GM19397 (cell line): Measurements from ENCODE around the gene COL27A1.

Source experiments
- ATAC-seq: cut with Tn5 transposase; IDR thresholded peaks from one replicate; pipeline ENCODE4 v1.9.1; 2021; ENCODE audit warnings: mild to moderate bottlenecking, moderate library complexity; ENCODE audit not compliant: unreplicated experiment

COL27A1 gene

DNA sequence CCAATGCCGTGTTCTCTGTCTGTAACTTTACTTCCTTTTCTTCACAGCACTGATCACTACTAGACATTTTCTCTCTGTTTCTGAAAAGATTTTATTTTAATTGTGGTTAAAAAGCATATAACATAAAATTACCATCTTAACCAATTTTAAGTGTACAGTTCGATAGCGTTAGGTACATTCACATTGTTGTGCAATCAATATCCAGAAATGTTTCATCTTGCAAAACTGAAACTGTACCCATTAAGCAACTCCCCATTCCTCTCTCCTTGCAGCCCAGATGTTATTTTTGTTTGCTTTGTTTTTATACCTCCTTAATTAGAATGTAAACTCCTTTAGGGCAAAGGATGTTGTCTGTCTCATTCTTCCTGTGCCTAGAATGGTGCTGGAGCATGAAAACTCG lies 47.5 kb downstream of the COL27A1 start:
- no peak for ATAC-seq

- no peak for ATAC-seq
Observed at GRCh38 chr9:114203410-114204140, 48.2 kb downstream of the COL27A1 start.

- no peak for ATAC-seq
Observed at GRCh38 chr9:114204265-114204664, 48.9 kb downstream of the COL27A1 start.

DNA sequence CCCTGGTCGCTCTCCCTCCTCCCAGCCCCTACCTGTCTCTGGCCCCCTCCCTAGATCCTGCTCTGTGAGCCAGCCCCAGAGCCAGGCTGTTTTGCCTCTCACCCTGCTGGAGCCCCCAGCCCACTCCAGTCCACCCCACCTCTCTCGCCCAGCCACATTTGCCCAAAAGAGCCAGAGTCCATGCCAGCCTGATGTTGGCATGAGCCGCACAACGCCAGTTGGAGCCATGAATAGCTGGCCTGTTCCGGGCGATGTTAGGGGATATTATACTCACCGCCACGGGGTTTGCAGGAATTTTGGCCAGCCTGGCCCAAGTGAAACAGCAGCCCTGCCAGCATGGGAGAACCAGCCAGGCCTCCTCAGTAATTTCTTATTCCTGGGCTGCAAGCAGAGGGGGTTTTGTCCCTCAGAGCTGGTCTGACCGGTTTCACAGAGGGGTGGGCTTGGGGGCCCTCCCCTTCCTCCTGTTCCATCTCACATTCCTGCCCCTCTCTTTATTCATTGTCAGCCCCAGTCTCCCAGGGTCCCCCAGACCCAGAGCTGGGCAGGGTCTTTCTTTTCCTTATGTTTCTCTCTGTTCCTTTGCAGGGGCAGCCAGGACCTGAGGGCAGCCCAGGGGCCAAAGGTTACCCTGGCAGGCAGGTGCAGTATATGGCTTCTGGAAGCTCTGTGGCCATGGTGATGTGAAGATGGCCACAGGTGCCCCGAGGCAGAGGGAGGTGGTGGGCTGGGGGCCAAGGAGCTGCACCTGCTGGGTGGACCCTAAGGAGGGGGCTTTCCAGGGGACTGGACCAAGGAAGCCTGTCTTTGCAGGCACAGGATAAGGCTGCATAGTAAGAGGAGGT lies 50.1 kb downstream of the COL27A1 start:
- ATAC-seq, result no peak

DNA sequence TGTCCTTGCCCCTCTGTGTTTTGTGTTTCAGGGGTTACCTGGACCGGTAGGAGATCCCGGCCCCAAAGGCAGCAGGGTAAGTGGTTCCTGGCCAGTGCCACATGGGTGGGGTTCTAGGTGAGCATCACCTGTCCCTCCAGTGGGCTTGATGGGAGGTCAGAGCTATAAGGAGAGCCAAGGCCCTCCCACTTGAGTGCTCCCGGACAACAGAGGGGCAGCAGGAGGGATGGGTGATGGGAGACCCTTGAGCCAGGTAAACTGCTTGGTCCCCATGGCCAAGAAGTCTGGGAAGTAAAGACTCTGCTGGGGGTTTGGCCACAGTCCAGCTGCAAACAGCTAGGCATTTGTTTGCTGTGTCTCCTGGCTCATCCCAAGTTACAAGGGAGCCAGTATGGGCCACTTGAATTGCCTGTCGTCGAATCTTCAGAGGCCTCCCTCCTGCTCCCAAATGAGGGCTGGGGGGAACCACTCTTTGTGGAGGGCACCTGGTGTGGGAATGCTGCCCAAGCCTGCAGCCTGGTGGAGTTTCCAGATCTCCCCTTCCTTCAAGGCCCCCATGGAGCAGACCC lies 51.0 kb downstream of the COL27A1 start:
- no peak for ATAC-seq

DNA sequence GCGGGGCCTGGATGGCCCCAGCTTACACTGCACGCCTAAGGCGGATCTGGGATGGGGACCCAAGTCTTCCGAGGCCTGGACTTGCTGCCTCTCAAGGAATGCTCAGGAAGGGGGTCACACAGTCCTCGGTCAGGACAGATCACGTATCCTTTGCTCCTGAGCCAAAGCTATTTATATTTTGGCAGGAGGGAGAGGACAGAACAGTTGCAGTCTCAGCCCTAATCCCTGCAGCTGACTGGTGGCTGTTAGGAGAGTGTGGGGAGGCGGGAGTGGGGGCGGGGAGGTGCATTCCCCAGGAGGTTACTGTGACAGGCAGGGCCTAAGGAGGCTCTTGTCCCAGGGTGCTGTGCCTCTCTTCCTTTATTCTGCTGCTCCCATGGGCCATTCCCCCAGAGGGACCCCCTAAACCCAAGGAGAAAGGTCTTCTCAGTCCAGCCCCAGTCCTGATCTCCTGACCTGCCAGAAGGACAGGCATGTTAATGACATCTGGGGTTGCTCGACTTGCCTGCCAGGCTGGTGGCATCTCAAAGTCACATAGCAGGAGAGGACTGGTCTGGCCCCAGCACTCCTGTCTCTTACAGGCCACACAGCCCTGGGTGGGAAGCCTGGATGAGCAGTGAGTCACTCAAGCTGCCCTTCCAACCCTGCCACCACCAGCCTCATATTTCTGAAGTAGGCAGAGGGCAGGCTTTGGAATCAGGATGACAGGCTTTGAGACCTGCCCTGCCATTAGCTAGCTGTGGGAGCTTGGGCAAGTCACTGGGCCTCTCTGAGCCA lies 51.9 kb downstream of the COL27A1 start:
- no peak for ATAC-seq

DNA sequence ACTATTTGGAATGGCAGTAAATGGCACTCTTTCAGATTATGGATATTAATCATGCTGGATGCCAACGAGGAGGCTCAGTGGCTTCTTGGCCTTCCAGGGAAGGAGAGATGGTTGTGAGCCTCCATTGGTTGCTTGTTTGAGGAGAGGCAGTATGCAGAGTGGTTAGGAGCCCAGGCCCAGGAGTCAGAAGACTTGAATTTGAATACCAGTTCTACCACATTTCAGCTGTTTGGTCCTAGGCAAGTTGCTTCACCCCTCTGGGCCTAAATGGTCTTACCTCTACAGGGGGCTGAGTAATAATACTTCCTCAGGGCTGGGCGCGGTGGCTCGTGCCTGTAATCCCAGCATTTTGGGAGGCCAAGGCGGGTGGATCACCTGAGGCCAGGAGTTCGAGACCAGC lies 52.5 kb downstream of the COL27A1 start:
- no peak for ATAC-seq

GRCh38 chr9:114209151-114209550 lies 53.8 kb downstream of the COL27A1 start:
- ATAC-seq, result no peak

DNA sequence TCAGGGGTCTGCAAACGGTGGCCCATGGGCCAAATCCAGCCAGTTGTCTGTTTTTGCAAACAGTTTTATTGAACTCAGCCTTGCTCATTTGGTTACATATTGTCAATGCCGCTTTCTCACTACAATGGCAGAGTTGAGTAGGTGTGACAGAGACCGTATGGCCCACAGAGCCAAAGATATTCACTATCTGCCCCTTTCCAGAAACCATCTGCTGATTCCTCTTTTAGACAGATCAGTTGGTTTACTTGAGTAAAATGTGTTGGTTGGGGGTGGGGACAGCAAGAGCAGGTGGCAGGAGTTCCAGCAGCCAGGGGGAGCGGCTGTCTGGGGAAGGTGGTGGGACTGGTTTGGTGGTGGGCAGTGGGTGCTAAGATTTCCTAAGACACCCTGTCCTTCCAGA lies 54.8 kb downstream of the COL27A1 start:
- ATAC-seq, result no peak

GRCh38 chr9:114210691-114211276 lies 55.4 kb downstream of the COL27A1 start:
- no peak for ATAC-seq

DNA sequence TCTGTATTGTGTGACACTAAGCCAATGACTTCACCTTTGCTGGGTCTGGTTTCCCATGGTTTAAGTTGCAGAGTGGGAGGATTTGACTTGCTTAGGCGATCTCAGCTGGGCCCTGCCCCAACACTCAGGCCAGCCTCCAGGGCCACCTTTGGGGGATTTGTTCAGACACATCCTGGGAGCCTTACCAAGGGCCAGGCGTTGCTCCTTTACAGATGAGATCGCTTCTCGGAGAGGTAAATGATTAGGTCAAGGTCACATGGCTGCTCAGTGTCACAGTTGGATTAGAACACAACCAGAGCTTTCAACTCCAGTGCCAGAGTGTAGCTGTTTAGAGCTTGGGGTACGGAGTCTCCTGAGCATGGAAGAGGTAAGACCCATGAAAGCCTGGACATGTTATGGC lies 57.5 kb downstream of the COL27A1 start:
- no peak for ATAC-seq

DNA sequence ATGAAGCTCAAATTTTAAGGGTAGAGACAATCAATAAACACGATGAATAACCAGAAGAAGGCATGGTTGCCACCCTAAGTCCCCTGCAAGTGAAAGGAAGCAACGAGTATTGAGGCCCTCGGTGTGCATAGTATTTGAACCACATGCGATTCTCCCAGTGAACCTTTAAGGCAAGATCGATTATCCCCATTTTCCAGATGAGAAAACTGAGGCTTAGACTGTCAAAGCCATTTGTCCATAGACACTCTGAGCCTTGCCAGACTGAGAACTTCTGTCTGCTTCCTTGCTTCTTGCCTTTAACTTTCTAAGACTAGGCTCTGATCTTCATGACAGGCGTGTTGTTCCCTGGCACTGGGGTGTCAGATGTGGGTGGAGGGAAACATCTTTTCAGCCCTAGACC lies 58.2 kb downstream of the COL27A1 start:
- ATAC-seq, result no peak

- no peak for ATAC-seq
Observed at GRCh38 chr9:114214181-114214580, 58.8 kb downstream of the COL27A1 start.

DNA sequence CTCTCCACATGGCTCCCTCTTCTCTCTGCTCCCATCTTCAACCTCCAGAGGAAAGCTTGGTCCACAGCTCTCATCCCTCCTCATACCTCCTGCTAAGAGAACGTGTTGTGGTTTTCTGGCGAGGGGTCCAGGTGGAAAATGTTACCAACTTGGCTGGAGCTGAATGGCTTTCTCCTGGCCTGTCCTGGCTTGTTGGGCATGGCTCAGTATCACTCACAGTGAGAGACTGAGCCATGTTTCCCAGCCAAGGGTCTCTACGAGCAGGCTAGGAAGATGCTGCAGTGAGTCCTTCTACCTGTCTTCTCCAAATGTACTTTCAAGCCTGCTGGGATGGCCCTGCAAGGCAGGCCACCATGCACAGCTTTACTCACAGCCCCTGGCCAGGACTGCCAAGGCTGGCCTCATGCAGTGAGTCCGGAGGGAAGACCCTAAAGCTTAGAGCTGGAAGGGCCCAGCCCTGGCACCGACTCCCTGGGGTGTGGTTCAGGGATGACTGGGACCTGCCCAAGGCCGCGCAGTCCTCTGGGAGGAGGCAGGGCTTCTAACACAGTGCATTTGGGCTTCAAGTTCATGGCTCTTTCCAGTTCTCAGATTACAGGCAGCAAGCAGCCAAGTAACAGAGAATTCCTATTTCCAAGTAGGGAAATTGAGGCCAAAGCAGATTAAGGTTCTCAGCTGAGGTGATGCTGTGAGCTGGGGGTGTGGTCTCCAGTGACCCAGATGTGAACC lies 59.5 kb downstream of the COL27A1 start:
- no peak for ATAC-seq

GRCh38 chr9:114216081-114216480 lies 60.7 kb downstream of the COL27A1 start:
- no peak for ATAC-seq

DNA sequence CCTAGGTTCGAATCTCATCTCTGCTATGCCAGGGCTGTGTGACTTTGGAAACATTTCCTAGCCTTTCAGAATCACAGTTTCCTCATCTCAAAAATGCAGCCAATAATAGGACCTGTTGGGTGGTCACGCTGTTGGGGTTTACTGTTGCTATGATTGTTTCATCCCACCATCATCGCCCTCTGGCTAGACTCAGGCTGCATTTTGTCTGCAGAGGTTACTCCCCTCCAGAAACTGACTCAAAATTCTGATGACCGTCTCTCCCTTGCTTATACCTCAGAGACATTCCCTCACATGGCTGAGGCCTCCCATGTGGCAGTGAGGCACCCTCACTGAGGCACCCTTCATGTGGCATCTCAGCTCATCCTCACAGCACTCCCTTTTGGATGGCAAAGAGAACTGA lies 61.6 kb downstream of the COL27A1 start:
- no peak for ATAC-seq

DNA sequence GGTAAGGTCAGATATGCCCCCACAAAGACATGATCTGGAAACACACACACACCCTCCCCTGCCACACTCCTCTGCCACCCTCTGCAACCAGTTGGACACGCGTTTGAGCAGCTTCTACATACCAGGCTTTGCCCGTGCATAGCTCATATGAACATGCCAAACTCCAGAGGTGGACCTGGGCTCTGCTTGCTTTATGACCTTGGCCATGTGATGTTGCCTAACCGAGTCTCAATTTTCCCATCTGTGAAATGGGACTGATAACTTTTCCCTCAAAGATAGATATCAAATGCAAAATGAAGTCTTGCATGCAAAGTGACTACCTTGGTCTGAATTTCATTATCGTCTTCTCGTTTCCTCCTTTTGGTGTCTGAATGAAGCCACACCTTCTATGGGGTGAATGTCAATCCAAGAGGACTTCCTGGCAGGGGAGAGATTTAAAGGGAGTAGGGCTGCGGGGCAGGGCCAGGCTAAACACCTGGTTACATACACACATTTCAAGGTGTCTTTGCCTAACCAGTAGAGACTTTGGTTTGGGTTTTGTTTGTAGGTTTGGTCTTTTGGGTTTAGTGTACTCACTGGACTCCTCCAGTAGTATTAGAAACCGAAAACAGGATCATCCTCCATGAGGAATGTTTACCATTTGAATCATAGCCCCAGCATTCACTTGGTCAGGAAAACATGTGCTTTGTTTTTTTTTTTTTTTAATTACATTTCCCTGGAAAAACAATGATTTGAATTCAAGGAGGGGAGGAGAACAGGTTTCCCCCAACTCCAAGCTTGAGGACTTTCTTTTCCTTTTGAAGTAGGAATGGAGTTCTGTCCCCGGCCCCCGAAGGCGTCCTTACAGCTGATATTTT lies 63.2 kb downstream of the COL27A1 start:
- ATAC-seq, result no peak

DNA sequence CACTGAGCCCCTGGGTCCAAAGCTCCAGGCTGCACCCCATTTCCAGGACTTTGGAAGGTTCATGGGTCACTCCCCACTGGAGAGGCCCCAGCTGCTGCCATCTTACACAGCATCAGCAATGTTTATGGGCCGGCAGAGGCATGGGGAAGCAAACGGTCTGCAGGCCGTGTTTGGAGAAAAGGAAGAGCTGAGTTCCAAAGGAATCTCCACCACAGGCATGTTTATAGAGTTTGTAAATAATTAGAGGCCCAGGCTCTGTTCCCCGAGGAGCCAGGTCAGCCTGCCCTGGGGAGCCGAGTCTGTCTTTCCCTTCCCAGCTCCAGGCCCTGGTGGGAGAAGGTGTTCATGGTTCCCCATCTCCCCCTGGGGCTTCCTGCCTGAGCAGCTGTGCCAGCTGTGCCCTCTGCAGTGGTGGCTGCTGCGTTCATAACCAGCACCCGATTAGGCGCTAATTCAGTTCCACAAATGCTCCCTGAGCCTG lies 64.8 kb downstream of the COL27A1 start:
- ATAC-seq, result no peak
